Activated naive CD4-positive, alpha-beta T cell (primary cell): ENCODE measurements around the gene PIK3R1.
A peak's percentile ranks its signal among the peaks of the same experiment; 100 is the strongest.

Source experiments
- DNase-seq, 4 experiments: peaks; one replicate each; lab custom pipeline; 2025; lab: John Stamatoyannopoulos, UW

PIK3R1 gene

GRCh38 chr5:68215208-68215897 is at the start of gene PIK3R1:
TSS of gene PIK3R1 (plus strand) at chr5:68215756. CDS start at chr5:68226676, 10,920 bp downstream.
- peak; percentile 77 to 92 (median 83) for DNase-seq

GRCh38 chr5:68167195-68167651 is 48.3 kb upstream of the PIK3R1 start:
- DNase-seq = no peak

DNA sequence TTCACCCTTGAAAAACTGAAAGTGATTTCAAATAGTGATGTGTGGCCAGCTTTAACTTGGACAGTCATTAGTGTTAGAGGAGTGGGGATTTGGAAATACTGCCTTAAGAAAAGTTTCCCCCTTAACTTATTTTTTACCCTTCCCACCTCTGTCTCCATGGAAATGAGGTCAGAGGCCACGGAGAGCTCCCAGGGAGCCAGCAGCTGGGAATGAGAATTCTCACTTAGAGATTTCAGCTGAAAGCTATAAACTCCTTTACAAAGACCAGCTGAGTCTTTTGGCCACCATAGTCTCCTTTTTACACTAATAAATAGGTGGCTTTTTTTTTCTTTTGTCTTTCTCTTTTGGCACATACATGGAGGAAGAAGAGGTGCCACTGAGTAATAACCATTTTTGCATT is 45.7 kb upstream of the PIK3R1 start:
- no peak for DNase-seq

GRCh38 chr5:68170826-68171558 is 44.6 kb upstream of the PIK3R1 start:
- DNase-seq = no peak

DNA sequence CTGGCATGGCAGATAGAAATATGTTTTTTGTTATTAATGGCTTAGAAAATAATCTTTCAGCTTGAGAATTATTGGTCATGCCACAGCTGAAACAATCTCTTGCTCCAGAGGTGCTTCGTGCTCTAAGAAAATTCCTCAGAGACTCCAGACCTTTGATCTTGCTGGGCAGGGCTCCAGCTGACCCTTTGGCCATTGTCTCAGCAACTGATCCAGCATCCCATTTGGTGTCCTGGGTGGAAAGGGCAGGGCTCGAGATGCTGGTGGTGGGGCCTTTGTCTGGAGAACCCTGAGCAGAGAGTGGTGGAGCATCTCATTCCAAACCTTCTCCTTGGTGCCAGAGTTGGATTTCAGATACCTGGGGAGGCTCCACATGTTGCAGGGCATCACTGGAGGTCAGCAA is 43.2 kb upstream of the PIK3R1 start:
- no peak for DNase-seq

GRCh38 chr5:68173007-68173406 is 42.5 kb upstream of the PIK3R1 start:
- no peak for DNase-seq

GRCh38 chr5:68176253-68176652 is 39.3 kb upstream of the PIK3R1 start:
- DNase-seq = no peak

DNA sequence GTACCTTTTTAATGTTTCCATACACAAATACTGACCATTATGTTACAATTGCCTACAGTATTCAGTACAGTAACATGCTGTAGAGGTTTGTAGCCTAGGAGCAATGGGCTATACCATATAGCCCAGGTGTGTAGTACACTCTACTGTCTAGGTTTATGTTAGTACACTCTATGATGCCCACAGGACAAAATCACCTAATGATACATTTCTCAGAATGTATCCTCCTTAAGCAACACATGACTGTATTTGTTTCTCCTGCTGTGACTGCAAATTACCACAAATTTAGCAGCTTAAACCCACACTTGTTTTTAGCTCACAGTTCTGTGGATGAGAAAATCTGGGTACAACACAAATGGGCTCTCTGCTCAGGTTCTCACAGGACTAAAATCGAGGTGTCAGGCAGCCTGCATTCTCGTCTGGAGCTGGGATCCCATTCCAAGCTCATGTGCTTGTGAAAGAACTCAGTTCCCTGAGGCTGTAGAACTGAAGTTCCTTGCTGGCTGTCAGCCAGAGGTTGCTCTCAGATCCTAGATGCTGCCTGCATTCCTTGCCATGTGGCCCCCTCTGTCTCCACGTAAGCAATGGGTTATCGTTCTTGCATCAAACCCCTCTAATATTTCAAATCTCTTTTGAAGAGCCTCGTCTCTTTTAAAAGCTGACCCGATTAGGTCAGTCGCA is 38.6 kb upstream of the PIK3R1 start:
- DNase-seq = no peak

GRCh38 chr5:68177676-68178075 is 37.9 kb upstream of the PIK3R1 start:
- no peak for DNase-seq

DNA sequence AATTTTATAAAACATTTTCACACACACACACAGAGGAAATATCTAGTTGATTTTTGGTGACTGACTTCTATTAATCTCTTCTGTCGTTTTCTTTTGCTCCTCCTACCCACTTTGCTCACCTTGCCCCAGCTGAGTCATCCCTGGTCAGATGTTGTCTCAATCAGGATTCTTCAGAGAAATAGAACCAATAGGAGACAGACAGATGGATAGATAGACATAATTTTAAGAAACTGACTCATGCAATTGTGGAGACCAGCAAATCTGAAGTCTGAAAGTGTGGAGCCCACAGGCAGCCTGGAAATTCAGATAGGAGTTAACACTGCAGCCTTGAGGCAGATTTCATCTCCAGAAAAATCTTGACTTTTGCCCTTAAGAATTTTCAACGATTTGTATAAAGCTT is 37.0 kb upstream of the PIK3R1 start:
- no peak for DNase-seq

DNA sequence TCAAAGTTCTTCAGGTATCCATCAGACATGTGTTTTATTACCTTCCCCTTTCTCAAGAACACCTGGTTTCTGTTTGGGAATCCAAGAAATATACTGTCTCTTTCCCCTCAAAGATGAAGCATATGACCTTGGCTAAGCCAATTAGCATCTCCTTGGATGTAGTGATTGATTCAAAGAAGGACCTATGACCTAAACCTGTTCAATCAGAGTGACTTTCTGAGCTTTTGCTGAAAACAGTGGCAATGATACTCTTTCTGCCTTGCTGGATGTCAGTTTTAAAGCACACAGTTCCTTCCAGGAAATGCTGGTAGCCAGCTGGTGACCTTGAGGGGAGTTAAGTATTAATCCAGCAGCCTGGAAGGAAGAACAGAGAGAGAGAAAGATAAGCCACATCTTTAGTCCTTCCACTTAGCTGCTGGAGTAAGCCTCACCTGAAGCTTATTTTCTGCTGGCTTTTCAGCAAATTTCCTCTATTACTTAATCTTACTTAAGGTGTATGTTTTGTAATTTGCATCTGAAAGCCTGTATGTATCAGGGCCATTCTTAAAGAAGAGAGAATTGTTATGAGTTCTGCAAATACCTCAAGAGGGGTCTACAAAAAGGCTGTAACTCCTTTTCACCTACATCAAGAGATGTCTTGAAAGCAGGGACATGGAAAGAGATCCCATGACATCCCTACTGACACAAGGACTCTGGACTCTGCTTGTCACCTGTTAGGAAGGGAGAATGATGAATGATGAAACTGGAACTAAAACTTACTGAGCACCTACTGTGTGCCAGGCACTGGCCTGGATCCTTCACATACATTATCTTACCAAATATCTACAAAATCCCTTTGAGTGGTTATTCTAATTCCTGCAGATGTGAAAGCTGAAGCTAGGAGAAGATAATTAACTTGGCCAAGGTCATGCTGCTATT is 35.2 kb upstream of the PIK3R1 start:
- DNase-seq = no peak

- DNase-seq = no peak
These were observed 34.4 kb upstream of the PIK3R1 start for GRCh38 chr5:68181039-68181599.

DNA sequence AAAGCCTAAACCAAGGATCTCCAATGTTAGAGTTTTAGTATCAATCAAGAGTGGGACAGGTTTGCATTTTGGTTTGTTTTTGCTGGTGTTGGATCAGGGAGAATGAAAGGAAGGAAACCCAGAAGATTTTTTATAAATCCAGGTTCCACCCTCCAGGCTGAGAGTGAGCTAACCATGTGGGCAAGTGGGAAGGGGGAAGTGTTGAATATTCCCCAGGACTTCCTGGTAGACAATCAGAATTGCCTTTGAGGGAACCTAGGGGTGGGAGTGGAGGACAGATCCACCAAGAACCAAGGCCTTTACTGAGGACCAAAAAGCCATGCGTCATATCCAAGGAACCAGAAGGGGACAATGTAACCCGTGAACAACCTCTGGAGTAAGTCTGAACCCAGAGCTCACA is 33.5 kb upstream of the PIK3R1 start:
- DNase-seq = no peak

- DNase-seq = no peak
These were observed 33.0 kb upstream of the PIK3R1 start for GRCh38 chr5:68182534-68182933.

DNA sequence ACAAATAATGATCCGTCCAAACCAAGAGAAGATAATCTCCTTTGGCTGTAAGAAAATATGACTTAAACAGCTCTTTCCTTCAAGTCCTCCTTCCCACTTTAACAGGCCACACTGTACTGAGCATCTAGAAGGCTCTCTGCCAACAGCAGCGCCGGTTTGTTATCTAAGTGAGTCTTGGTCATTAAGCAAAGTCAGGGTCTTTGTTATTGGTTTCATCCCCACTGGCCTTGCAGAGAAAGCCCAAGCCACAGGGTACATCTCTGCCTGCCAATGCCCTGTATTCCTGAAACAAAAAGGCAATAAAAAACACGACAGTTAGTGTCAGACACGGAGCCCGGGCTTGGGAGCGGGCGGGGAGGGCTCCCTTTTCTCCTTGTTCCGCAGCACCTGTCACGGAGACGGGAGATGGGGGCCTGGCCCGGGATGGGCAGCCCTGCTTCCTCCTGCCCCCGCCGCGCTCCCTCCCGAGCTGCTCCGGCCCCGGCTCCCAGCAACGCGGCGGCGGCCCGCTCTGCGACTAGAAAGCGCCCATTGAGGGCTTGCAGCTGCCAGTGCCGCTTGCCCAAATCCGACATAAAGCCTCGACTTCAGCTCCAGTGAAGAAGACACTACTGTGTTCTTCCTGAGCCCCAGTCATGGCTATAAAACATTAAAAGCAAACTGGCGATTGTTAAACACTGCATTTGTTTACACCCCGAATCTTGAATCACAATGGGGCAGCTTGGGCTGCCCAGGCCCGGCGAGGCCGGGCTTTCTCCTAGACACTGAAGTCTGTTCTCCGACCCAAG is 28.1 kb upstream of the PIK3R1 start:
- no peak for DNase-seq

- no peak for DNase-seq
These were observed 26.4 kb upstream of the PIK3R1 start for GRCh38 chr5:68189171-68189570.

- DNase-seq = no peak
These were observed 25.9 kb upstream of the PIK3R1 start for GRCh38 chr5:68189613-68190012.

GRCh38 chr5:68190619-68191018 is 24.9 kb upstream of the PIK3R1 start:
- no peak for DNase-seq

DNA sequence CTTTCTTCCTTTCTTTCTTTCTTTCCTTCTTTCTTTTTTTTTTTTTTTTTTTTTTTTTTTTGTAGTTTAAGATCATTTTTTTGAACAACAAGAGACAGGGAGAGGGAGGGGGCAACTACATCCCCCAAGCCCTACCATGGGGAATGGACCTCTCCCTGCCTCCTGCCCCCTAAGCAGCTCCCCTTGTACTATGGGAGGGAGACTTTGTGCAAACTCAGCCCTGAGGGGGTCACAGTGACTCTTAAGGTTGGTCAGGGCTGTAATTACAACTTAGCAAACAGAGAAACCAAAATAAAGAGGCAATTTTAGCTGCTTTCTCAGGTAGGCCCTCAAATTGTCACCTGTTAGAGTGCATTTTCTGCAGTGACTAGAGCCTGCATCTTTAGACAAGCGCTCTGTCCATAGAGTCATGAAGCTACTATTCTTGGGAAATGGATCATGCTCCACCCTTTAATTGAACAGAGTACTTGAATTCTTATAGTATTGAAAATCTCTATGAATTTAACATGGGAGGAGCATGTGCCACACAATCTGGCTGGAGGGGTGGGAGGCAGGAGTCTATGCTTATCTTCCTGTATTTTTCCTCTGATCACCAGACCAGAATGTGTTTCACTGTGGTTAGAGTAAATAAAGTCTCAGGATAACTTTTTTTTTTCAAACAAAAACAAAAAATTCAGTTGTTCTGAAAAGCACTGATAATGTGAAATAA is 24.3 kb upstream of the PIK3R1 start:
- DNase-seq = no peak

- DNase-seq = no peak
These were observed 22.9 kb upstream of the PIK3R1 start for GRCh38 chr5:68192679-68193060.
